SK-N-SH (cell line): Measurements from ENCODE around the gene CHST7.

Experiments used
- CTCF ChIP-seq: fragments of 200-600 bp; sonication (generic); IDR thresholded peaks from 2 replicates; pipeline ENCODE4 v1.6.1; 2017; ENCODE audit warnings: antibody characterized with exemption, mild to moderate bottlenecking, moderate library complexity
- EP300 ChIP-seq, 2 experiments: IDR thresholded peaks; 2 replicates each; pipeline versions ENCODE4 v1.4.0 to v1.6.1; 2012; ENCODE audit warnings: borderline replicate concordance in 1 of 2, low read depth in 1 of 2, low read length in 1 of 2
- EZH2phosphoT487 ChIP-seq: fragments of 200-600 bp; sonication (generic); IDR thresholded peaks from 2 replicates; pipeline ENCODE4 v1.6.1; 2017; ENCODE audit warnings: low read depth, mixed run types, mild to moderate bottlenecking, antibody characterized with exemption, moderate library complexity, borderline replicate concordance
- GATA2 ChIP-seq: sonication (generic); formaldehyde crosslinking; IDR thresholded peaks from 2 replicates; pipeline ENCODE4 v1.5.0; 2020; ENCODE audit warnings: mild to moderate bottlenecking, missing genetic modification reagents
- MAX ChIP-seq: IDR thresholded peaks from 2 replicates; pipeline ENCODE4 v1.4.0; 2012; ENCODE audit warnings: low read depth
- NRF1 ChIP-seq: IDR thresholded peaks from 2 replicates; pipeline ENCODE4 v1.6.1; 2012; ENCODE audit warnings: low read depth, mild to moderate bottlenecking, low read length
- SMC3 ChIP-seq: IDR thresholded peaks from 2 replicates; pipeline ENCODE4 v1.6.1; 2012; ENCODE audit warnings: low read depth, low read length, improper control_type of control experiment
- TAF1 ChIP-seq: IDR thresholded peaks from 2 replicates; pipeline ENCODE4 v1.6.1; 2012; ENCODE audit warnings: low read depth, mild to moderate bottlenecking, low read length, moderate library complexity, borderline replicate concordance
- YY1 ChIP-seq: IDR thresholded peaks from 2 replicates; pipeline ENCODE4 v1.4.0; 2012; ENCODE audit warnings: low read depth, mild to moderate bottlenecking
- ZBTB33 ChIP-seq: IDR thresholded peaks from 2 replicates; pipeline ENCODE4 v1.4.0; 2012; ENCODE audit warnings: low read depth, borderline replicate concordance
- TF ChIP-seq, protein P1 (sequence below): IDR thresholded peaks from 2 replicates; pipeline ENCODE4 v1.6.1; 2012; ENCODE audit warnings: mild to moderate bottlenecking, low read depth, low read length, moderate library complexity
- TF ChIP-seq, protein P2 (sequence below): fragments of 150-350 bp; IDR thresholded peaks from 2 replicates; pipeline ENCODE4 v1.6.1; 2016; ENCODE audit warnings: mild to moderate bottlenecking, low read depth, low read length

DNA sequence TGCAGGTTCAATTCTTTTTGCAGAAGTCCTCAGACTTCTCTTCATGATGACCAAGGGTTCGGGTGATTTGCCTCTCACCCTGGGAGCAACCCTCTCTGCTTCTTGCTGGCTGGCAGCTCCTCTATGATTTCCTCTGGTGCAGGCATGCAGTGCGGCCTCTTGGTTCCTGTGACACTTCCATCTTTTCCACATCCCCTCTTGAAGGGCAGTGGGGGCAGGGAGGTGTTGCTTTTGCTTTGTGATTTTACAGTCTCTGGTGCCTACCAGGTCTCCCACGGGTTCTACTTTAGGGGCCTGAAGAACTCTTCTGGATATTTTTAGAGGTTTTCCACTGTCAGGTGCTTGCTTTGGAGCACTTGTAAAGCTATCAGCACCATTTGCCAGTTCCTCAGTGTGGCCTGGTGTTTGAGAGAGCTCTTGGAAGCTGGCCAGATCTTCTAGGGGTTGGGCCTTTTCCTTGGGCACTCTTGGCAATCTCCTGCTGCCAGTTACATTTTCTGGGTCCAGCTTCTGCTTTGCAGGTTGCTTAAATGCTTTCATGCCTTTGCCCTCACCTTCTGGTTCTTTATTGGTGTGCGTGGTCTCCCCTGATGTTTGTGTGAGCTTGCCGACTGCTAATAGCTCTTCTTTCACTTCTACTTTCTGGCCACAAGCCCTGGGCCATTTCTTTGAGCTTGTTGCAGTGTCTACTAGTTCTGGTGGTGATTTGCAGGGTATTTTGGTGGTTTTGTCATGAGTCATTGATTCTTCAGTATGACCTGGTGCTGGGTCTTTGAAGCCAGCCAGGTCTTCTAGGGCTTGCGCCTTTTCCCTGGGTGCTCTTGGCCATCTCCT is 11.5 kb upstream of the CHST7 start:
- TF ChIP-seq CTCF (no peak), GATA2 (CRISPR knock-in tag) (no peak), EP300 (IDR thresholded peaks at IDR 0.05; ENCODE audit: borderline replicate concordance in 1 of 2, low read depth in 1 of 2, low read length in 1 of 2) (no peak), NRF1 (no peak), TAF1 (no peak), EZH2phosphoT487 (no peak), SMC3 (no peak), YY1 (no peak), MAX (no peak), ZBTB33 (no peak)
- TF ChIP-seq, protein P1, sequence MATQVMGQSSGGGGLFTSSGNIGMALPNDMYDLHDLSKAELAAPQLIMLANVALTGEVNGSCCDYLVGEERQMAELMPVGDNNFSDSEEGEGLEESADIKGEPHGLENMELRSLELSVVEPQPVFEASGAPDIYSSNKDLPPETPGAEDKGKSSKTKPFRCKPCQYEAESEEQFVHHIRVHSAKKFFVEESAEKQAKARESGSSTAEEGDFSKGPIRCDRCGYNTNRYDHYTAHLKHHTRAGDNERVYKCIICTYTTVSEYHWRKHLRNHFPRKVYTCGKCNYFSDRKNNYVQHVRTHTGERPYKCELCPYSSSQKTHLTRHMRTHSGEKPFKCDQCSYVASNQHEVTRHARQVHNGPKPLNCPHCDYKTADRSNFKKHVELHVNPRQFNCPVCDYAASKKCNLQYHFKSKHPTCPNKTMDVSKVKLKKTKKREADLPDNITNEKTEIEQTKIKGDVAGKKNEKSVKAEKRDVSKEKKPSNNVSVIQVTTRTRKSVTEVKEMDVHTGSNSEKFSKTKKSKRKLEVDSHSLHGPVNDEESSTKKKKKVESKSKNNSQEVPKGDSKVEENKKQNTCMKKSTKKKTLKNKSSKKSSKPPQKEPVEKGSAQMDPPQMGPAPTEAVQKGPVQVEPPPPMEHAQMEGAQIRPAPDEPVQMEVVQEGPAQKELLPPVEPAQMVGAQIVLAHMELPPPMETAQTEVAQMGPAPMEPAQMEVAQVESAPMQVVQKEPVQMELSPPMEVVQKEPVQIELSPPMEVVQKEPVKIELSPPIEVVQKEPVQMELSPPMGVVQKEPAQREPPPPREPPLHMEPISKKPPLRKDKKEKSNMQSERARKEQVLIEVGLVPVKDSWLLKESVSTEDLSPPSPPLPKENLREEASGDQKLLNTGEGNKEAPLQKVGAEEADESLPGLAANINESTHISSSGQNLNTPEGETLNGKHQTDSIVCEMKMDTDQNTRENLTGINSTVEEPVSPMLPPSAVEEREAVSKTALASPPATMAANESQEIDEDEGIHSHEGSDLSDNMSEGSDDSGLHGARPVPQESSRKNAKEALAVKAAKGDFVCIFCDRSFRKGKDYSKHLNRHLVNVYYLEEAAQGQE: no peak
- TF ChIP-seq, protein P2, sequence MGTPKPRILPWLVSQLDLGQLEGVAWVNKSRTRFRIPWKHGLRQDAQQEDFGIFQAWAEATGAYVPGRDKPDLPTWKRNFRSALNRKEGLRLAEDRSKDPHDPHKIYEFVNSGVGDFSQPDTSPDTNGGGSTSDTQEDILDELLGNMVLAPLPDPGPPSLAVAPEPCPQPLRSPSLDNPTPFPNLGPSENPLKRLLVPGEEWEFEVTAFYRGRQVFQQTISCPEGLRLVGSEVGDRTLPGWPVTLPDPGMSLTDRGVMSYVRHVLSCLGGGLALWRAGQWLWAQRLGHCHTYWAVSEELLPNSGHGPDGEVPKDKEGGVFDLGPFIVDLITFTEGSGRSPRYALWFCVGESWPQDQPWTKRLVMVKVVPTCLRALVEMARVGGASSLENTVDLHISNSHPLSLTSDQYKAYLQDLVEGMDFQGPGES: no peak
